ENCODE results near the gene GAB2.

DNA sequence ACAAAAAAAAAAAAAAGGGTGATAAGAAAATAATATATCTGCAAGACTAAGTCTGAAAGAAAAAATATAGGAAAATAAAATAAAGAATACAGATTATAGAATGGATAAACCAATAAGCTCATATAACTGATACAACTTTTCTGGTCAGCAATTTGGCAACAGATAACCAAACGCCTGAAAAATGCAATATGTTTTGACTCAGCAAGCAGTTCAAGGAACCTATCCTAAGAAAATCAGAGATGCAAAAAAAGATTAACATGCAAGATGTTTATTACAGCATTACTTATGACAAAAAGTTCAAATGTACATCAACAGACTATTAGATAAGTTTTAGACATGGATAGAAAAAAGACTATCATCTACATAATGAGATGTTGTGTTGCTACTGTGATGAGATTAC is 27.1 kb upstream of the GAB2 start:
- TF ChIP-seq EP300 (IDR thresholded peaks at IDR 0.05): no peak
- no peak for TF ChIP-seq POLR2A (IDR thresholded peaks at IDR 0.05)
- TF ChIP-seq, protein P1, sequence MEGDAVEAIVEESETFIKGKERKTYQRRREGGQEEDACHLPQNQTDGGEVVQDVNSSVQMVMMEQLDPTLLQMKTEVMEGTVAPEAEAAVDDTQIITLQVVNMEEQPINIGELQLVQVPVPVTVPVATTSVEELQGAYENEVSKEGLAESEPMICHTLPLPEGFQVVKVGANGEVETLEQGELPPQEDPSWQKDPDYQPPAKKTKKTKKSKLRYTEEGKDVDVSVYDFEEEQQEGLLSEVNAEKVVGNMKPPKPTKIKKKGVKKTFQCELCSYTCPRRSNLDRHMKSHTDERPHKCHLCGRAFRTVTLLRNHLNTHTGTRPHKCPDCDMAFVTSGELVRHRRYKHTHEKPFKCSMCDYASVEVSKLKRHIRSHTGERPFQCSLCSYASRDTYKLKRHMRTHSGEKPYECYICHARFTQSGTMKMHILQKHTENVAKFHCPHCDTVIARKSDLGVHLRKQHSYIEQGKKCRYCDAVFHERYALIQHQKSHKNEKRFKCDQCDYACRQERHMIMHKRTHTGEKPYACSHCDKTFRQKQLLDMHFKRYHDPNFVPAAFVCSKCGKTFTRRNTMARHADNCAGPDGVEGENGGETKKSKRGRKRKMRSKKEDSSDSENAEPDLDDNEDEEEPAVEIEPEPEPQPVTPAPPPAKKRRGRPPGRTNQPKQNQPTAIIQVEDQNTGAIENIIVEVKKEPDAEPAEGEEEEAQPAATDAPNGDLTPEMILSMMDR (IDR thresholded peaks at IDR 0.05): no peak
- no peak for TF ChIP-seq POLR2AphosphoS5 (IDR thresholded peaks at IDR 0.05)
